Muscle of back (tissue), 11 donors: ENCODE measurements around the gene UBE4B. TPM values are rescaled to one million over a fixed set of nuclear protein-coding genes. Genes with fewer than 3 reads are reported as not detected.
"Not testable (repeated sequence)": the region's sequence is repeated elsewhere in the genome, so short reads cannot be mapped to it uniquely, and the experiment has no call there.

Source experiments
- DNase-seq, 3 donors: peaks; one replicate each; pipeline versions ENCODE4 v3.0.0 to v3.0.0-alpha.2; 2013
- polyA plus RNA-seq, 10 donors: library from polyadenylated mRNA; unstranded; fragments of 120-200 nt; gene quantifications; one replicate each; pipeline ENCODE4 v1.2.1, GENCODE V29; 2013; ENCODE audit not compliant: insufficient read length in 10 of 10

The UBE4B gene
- polyA plus RNA-seq, 10 donors, result 33.4 to 45.4 (median 41.6) TPM

DNA sequence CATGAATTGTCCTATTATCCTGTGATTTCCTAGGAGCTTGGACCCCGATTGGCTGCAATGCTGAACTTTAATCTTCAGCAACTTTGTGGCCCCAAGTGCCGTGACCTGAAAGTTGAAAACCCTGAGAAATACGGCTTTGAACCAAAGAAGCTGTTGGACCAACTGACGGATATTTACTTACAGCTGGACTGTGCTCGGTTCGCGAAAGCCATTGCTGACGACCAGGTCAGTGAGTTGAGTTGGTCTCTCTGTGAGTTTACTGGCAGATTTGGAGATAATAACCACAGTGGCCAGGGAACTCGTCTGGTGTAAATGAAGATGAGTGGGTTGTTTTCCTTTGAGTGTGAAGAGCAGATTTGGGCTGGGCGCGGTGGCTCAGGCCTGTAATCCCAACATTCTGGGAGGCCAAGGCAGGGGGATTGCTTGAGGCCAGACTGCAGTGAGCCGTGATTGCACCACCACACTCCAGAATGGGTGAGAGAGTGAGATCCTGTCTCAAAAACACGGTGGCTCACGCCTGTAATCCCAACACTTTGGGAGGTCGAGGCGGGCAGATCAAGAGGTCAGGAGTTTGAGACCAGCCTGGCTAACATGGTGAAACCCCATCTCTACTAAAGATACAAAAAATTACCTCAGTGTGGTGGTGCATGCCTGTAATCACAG, 138.5 kb downstream of the UBE4B start:
- DNase-seq, result no peak

DNA sequence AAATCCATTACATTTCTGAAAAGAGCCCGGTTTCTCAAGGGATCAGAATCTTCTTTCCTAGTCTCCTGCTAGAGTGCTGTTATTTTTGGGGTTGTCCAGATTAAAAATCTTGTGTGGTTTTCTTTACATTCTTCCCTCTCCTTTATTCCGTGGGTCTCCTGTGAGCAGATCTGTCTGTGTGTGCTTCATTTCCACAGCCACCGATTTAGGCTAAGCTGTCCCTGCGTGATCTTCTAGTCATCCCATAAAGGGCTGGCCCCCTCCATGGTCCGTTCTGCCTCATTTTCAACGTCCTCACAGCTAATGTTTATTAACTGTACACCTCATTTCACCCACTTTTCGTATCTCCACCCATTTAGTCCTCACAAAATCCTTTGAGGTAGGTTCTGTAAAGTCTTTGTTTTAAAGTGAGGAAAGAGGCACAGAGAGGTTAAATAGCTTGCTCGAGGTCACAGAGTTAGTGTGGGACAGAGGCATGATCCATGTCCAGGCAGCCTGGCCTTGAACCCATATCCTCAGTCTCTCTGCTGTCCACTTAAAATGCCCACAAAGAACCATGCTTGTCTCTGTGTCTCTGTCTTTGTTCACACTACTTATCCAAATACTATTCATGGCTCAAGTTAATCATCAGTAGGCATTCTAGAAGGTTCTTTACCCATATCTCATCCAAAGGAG, 139.4 kb downstream of the UBE4B start:
- DNase-seq, result no peak

DNA sequence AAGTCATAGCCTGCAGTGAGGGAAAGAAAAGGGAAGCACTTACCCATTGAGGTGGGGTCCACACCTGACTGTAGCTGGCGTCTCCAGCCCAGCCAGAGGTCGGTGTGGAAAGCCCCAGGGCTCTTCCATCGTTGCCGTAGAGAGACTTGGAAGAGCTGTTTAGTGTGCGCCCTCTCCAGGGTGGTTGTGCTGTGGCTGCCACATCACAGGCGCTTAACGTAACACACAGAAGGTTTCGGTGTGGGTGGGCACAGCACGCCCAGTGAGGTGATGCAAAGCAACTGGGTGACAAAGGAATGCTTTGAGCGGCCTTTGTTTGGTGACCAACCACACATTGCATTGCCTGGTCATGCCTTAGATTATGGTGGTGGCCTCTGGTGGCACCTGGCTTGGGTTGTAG, 140.8 kb downstream of the UBE4B start:
- no peak for DNase-seq

DNA sequence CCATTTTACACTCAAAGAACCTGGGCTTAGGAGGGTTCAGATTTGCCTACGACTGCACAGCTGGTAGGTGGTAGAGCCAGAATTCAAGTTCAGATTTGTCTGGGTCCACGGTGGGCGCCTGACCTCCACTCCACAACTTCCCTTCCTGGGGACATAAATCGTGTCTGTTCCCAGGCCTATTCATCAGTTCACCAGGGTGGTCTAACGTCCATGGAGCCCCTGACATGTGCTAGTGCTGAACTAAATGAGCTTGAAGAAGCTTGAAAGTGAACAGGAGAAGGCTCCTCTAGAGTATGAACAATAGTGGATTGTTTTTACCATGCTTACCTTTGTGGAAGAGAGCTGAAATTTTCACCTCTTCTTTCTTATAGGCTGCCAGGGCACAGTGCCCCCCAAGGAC, 145.1 kb downstream of the UBE4B start:
- no peak for DNase-seq

DNA sequence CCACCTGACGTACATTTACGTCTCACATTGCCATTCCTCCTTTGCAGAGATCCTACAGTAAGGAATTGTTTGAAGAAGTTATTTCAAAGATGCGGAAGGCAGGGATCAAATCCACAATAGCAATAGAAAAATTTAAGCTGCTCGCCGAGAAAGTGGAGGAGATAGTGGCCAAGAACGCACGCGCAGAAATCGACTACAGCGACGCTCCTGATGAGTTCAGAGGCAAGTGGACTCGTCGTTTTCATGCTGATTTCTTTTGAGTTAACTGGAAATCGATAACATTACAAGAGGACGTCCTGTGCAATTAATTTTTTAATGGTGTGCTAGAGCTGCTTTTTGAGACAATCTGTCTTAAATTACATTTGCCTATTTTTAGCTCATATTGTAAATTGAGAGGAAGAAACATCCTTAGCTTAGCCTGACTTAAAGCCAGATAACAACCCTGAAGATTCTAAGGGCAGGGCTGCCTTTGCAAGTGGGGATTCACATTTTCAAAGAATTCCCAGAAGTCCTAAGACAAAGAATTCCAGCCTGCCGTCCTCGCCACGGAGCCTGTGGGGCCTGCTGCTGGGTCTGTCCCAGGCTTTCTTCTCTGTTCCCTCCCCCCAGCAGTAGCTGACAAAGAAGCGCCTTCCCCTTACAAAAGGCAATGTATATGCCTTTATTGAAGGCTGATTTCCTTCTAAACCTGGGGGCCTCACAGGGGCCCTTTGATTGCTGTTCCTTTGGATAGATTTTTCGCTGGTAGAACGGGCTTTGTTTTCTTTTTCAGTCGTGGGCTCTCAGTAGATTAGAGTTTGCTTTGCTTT, 146.0 kb downstream of the UBE4B start:
- peak in 1 of 3 donors; percentile 43 for DNase-seq

DNA sequence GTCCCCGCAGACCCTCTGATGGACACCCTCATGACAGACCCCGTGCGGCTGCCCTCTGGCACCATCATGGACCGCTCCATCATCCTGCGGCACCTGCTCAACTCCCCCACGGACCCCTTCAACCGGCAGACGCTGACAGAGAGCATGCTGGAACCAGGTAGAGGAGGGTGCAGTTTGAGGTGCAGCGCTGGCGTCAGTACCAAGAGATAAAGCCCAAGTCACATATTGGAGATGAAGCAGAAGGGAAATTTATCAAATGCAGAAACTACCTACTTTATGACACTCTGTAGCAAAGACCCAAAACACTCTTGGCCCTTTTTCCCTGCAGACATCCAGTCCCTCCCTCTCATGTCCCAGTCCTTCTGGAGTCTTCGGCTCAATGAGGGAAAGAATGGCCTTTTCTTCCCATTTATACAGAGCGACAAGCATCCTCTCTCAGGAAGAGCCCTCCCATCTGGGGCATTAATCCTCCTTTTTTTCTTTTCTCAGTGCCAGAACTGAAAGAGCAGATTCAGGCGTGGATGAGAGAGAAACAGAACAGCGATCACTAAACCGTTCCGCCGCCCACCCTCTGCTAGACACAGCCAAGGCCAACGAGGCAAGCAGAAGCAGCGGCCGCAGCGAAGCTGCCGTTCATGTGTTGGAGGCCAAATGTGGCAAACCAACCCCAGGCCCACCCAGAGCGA, 146.8 kb downstream of the UBE4B start:
- peak in 1 of 3 donors; percentile 36 for DNase-seq

DNA sequence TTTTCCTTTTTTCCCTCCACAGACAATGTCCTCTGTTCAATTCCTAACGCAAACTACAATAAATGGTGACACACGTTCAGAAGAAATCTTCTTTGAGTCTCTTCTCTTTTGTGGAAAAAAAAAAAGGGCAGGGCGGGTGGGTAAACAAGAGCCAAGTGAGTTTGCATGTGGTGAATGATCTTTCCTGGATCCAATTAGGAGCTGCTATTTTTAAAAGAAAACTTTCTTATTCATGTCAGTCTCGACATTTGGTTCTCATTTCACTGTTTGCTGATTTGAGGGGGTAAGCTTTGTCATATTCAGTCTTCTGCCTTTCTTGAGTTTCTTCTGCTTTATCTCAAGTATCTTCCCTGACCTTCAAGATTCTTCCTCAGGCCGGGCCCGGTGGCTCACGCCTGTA, 148.4 kb downstream of the UBE4B start:
- DNase-seq, result no peak

DNA sequence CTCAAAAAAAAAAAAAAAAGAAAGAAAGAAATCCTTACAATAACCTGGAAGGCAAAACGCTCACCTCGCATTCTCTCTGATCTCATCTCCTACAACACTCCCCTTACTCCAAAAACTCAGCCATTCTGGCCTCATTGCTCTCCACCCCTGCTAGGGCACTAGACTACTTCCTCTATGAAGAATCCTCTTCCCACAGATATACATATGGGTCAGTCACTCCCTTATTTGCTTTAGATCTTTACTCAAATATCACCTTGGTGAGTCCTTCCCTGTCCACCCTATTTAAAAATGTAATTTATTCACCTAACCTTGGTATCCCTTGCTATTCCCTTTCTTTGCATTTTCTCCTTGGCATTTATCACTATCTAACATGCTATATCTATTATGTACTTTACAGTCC, 153.0 kb downstream of the UBE4B start:
- no peak for DNase-seq

DNA sequence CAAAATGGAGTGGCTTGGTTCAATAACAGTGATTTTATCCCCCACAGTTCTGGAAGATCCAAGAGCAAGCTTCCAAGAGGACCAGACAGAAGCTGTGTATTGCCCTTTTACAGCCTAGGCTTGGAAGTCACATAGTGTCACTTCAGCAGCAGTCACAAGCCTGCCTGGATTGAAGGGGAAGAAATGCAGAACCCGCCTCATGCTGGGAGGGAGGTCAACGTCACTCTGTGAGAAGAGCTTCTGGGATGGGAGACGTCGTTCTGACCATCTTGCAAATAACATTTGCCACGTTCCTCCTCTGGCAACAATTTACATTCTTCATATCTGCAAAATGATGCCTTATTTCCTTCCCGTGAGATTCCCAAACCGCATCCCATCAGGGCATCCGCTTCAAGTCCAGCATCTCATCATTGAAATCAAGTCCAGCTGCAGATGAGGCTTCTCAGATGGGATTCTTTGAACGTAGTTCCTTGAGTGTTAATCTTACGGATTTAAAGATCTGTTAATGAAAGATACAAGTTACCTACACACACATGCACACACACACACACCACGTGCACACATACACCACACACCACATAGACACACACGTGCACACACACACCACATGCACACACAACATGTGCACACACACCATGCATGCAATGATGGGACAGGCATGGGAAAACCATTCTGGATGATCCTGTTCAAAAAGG, 153.7 kb downstream of the UBE4B start:
- no peak for DNase-seq

DNA sequence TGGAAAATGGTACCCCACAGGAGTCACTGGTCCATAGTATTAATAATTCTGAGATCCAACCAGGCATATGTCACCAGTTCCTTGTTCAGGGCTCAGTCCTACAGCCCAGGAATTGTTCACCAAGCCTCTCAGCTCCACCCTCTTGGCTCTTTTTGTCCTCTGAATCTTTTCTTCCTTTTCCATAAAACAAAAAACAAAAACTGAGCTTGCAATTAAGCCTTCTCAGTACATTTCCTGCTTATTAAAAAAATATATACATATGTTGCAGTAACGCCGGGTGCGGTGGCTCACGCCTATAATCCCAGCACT, 154.2 kb downstream of the UBE4B start:
- DNase-seq, result no peak

DNA sequence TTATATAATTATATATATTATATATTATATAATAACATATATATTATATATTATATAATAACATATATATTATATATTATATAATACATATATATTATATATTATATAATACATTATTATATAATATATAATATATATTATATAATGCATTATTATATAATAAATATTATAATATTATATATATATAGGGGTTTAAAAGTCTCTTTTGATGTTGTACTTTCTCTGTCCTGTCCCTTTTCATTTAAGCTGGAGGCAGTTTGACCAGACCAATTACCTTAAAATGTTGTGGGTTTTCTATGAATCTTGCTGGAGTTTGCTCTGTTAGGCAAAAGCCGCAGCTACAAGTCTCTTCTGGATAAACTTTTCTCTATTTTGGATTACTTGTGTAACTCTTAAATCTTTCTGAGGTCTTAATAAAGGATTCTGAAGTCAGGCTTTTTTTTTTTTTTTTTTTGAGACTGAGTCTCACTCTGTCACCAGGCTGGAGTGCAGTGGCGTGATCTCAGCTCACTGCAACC, 155.4 kb downstream of the UBE4B start:
- no peak for DNase-seq

DNA sequence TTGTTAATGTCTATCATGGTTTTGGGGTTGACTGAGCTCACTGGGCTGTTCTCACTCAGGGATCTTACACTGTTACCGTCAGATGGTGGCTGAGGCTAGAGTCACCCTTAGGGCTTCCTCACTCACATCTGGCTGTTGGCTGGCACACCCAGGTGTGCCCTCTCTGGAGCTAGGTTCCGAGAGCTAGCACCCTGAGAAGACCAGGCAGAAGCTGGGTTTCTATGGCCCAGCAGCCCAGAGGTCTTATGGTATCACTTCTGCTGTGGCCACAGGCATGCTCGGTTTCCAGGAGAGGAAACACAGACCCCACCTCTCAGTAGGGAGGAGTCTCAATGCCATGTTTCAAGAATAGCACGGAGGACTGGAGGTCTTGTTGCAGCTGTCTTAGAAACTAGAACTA, 156.9 kb downstream of the UBE4B start:
- no peak for DNase-seq

DNA sequence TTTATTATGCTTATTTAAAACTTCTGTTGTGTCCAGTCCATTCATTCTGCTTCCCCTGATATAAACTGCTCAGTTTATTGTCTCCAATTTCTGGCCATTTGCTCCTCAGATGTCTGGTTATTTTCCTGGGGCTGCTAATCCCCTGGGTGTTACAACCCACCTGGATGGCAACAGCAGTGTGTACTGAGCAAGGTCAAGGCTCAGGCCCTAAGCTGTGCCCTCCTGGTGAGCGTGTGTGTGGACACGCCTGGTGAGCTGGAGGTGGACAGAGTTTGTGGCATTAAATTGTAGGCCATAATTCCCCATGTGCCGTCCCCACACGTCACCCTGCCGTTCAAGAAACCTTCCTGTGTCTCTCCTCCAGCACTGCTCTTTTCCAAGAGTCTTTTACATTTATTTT, 159.5 kb downstream of the UBE4B start:
- DNase-seq, result no peak

DNA sequence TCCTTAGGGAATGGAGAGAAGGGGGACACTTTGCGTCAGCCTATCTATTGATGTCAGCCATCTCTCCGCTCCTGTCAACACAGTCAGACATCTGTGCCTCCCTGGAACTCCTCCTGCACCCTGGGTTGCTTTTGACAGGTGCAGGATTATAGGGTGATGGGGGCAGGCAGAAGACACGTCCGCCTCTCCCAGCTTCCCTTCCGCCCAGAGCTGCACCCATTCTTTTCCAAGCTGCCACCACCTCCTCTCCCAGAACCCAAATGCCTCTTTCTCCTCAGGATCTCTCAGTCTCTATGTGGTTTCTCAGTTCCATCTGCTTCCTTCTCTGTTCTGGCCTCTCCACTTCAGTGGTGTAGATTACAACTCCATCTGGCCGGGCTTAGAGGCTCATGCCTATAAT, 160.5 kb downstream of the UBE4B start:
- no peak for DNase-seq

DNA sequence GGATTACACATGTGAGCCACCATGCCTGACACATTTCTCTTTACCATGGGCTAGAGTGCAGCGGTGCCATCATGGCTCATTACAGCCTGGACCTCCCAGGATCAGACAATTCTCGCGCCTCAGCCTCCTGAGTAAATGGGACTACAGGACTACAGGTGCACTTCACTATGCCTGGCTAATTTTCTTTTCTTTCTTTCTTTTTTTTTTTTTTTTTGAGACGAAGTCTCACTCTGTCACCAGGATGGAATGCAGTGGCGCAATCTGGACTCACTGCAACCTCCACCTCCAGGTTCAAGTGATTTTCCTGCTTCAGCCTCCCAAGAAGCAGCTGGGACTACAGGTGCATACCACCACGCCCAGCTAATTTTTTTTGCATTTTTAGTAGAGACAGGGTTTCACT, 162.8 kb downstream of the UBE4B start:
- DNase-seq, result no peak

DNA sequence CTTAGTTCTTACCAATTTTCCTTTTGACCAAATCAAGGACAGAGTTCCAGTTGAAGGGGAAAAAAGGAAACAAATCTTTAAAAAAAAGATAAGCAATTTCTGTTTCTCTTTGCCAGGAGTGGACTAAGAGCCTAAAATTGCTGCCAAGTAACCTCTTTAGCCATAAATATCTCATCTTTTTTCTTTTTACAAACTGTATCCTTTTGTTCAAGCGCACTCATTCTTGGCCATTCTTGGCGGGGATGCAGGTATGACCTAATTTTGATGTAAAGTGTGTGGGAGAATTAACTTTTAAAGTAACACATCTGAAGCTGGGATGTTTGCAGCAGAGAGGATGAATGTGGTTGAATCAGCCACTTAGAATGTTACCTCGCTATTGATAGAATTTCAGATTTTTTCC, 164.2 kb downstream of the UBE4B start:
- DNase-seq, result peak in 2 of 3 donors; percentile 74 to 87

DNA sequence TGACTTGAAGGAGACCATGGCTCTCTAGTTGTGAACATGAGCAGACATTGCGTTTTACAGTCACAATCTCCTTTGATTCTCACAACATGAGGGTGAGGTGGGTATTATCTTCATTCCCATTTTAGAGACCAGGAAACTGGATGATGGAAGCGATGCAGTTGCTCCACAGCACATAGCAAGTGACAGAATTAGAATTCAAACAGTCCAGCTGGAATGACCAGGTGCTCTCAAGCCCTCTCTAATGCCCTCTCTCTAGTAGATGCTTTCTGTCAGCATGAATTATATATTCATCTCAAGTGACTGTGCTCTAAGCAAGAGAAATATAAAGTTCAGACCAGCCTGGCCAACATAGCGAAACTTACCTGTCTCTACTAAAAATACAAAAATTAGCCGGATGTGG, 167.9 kb downstream of the UBE4B start:
- no peak for DNase-seq

DNA sequence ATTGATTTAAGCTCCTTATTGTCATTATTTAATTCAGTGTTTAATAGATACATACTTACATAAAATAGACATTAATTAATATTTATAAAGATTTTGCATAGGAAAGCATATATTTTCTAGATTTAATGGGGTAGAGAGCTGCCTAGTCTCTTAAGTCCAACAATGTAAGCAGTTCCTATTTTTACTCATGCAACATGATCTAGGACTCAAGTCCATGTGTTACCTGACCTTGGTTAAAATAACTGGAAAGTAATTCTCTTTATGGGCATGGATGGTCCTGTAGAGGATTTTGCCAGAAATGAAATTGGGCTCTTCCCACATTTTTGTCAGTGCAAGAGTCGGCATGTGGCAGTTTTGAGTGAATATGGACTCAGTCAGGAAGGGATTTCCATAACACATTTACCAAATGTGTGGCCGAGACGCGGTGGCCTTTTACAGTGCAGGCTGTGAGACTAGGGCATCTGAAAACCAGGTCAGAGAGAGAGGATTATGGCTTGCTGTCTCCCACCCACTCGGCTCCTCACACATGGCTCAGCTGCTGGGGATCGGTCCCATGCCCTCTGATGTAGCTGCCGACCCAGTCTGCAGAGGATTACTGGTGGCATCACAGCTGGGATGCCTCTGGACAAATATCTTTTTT, 171.4 kb downstream of the UBE4B start:
- DNase-seq, result no peak

DNA sequence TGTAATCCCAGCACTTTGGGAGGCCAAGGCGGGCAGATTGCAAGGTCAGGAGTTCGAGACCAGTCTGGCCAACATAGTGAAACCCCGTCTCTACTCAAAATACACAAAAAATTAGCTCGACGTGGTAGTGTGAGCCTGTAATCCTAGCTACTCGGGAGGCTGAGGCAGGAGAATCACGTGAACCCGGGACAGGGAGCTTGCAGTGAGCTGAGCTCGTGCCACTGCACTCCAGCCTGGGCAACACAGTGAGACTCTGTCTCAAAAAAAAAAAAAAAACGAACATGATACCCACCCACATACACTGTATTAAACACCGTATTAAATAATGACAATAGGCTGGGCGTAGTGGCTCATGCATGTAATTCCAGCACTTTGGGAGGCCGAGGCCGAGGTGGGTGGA, 172.4 kb downstream of the UBE4B start:
- DNase-seq, result not testable (repeated sequence)

DNA sequence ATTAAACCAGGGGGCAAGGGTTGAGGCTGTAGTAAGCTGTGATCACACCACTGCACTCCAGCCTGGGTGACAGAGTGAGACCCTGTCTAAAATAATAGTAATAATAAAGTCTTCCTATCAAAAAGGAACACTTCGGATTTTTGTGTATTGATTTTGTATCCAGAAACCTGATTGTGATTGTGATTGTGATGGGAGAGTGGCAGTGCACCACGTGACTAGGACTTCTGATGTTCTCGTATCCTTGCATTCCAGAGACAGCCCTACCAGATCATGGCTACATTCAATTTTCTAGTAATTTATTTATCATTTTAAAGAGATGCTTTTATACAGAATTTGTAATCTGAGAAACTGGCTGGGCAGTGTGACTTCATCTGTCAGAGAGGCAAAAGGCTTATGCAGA, 175.1 kb downstream of the UBE4B start:
- no peak for DNase-seq

DNA sequence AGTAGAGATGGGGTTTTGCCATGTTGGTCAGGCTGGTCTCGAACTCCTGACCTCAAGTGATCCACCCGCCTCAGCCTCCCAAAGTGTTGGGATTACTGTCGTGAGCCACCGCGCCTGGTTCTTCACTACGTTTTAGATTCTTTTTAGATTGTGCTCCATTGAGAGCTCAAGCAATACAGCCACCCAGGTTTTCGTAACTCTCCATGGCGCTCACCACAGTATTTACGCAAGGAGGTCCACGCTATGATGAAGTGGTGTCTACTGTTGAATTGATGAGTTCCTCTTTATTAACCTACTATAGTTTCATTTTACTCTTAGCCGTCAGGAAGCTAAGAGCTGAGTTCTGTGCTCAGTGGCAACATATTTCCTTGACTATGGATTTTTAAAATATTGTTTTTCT, 175.8 kb downstream of the UBE4B start:
- DNase-seq, result no peak
